HAP-1 (cell line): ENCODE results near the gene SHC3.

Experiments
- DNase-seq, 2 experiments: peaks; one replicate each; pipeline ENCODE4 v3.0.0-alpha.2; 2016 to 2020; ENCODE audit warnings: low spot score in 2 of 2
- H3K27me3 ChIP-seq: fragments of 250-450 bp; sonication (Bioruptor Pico); 2 replicates; pipeline ENCODE4 v1.5.1; 2020; ENCODE audit warnings: low read depth, mild to moderate bottlenecking, moderate library complexity
- H3K36me3 ChIP-seq: fragments of 250-450 bp; sonication (Bioruptor Pico); replicated peaks from 2 replicates; pipeline ENCODE4 v1.5.1; 2020; ENCODE audit warnings: mild to moderate bottlenecking
- H3K4me1 ChIP-seq: fragments of 250-450 bp; sonication (Bioruptor Pico); 2 replicates; pipeline ENCODE4 v1.5.1; 2020; ENCODE audit warnings: mild to moderate bottlenecking
- H3K4me3 ChIP-seq: fragments of 250-450 bp; sonication (Bioruptor Pico); 2 replicates; pipeline ENCODE4 v1.5.1; 2020; ENCODE audit warnings: mild to moderate bottlenecking, moderate library complexity
- H3K9me3 ChIP-seq: fragments of 250-450 bp; sonication (Bioruptor Pico); 2 replicates; pipeline ENCODE4 v1.5.1; 2020; ENCODE audit warnings: mild to moderate bottlenecking, moderate library complexity
- in situ Hi-C: fragments of 300-500 bp; cut with MboI; formaldehyde crosslinking; loops from 3 replicates; pipeline ENCODE4 v1.14.3; 2020; ENCODE audit warnings: low sequenced_read_pairs, inconsistent platforms, mixed read lengths

The SHC3 gene

GRCh38 chr9:89178830-89179539, 367 bp upstream of the SHC3 start:
- no peak overlapping the region for H3K4me3 ChIP-seq
- in situ Hi-C loops, result no loop called here
- no peak for DNase-seq
- H3K4me1 ChIP-seq, result peaks cover 13% of the 10 kb centered on the region
- H3K27me3 ChIP-seq, result peaks cover 6% of the 10 kb centered on the region
- H3K9me3 ChIP-seq, result no peaks in the 10 kb centered on the region
- no peaks in the 10 kb centered on the region for H3K36me3 ChIP-seq

GRCh38 chr9:89177012-89177943, 1.3 kb downstream of the SHC3 start:
- no peak for DNase-seq
- H3K9me3 ChIP-seq, result no peaks in the 10 kb centered on the region
- in situ Hi-C loops, result no loop called here
- no peak overlapping the region for H3K4me3 ChIP-seq
- H3K36me3 ChIP-seq, result no peaks in the 10 kb centered on the region
- peaks cover 6% of the 10 kb centered on the region for H3K27me3 ChIP-seq
- peaks cover 13% of the 10 kb centered on the region for H3K4me1 ChIP-seq

- H3K27me3 ChIP-seq, result peaks cover 6% of the 10 kb centered on the region
- no peaks in the 10 kb centered on the region for H3K36me3 ChIP-seq
- no peaks in the 10 kb centered on the region for H3K9me3 ChIP-seq
- H3K4me1 ChIP-seq, result peaks cover 13% of the 10 kb centered on the region
- in situ Hi-C loops, result no loop called here
- H3K4me3 ChIP-seq, result no peak overlapping the region
- DNase-seq, result no peak
These were observed 2.8 kb downstream of the SHC3 start for GRCh38 chr9:89175828-89176261.

GRCh38 chr9:89174291-89174690, 4.3 kb downstream of the SHC3 start:
- Histone ChIP-seq H3K36me3 (no peaks in the 10 kb centered on the region), H3K9me3 (no peaks in the 10 kb centered on the region), H3K4me1 (peaks cover under 1% of the 10 kb centered on the region), H3K4me3 (no peak overlapping the region), H3K27me3 (peaks cover 6% of the 10 kb centered on the region)
- no peak for DNase-seq
- in situ Hi-C loops, result no loop called here

- no peaks in the 10 kb centered on the region for H3K4me1 ChIP-seq
- H3K36me3 ChIP-seq, result no peaks in the 10 kb centered on the region
- in situ Hi-C loops, result no loop called here
- peaks cover 6% of the 10 kb centered on the region for H3K27me3 ChIP-seq
- no peak for DNase-seq
- H3K9me3 ChIP-seq, result no peaks in the 10 kb centered on the region
- no peak overlapping the region for H3K4me3 ChIP-seq
These were observed 5.5 kb downstream of the SHC3 start for GRCh38 chr9:89173072-89173471.

GRCh38 chr9:89172398-89172797, 6.2 kb downstream of the SHC3 start:
- in situ Hi-C loops, result no loop called here
- no peak for DNase-seq

GRCh38 chr9:89171693-89172092, 6.9 kb downstream of the SHC3 start:
- in situ Hi-C loops, result no loop called here
- Histone ChIP-seq H3K36me3 (no peaks in the 10 kb centered on the region), H3K4me1 (no peaks in the 10 kb centered on the region), H3K4me3 (no peak overlapping the region), H3K27me3 (peaks cover 6% of the 10 kb centered on the region), H3K9me3 (no peaks in the 10 kb centered on the region)
- no peak for DNase-seq

More at GRCh38 chr9:89172398-89172797, 6.2 kb downstream of the SHC3 start:
- Histone ChIP-seq H3K9me3 (no peaks in the 10 kb centered on the region), H3K27me3 (peaks cover 6% of the 10 kb centered on the region), H3K4me3 (no peak overlapping the region), H3K4me1 (no peaks in the 10 kb centered on the region), H3K36me3 (no peaks in the 10 kb centered on the region)

- H3K4me3 ChIP-seq, result no peak overlapping the region
- no peaks in the 10 kb centered on the region for H3K4me1 ChIP-seq
- in situ Hi-C loops, result no loop called here
- no peaks in the 10 kb centered on the region for H3K9me3 ChIP-seq
- no peaks in the 10 kb centered on the region for H3K36me3 ChIP-seq
- DNase-seq, result no peak
- H3K27me3 ChIP-seq, result peaks cover 6% of the 10 kb centered on the region
These were observed 7.4 kb downstream of the SHC3 start for GRCh38 chr9:89171231-89171630.

- DNase-seq, result no peak
- no peaks in the 10 kb centered on the region for H3K36me3 ChIP-seq
- in situ Hi-C loops, result no loop called here
These were observed 9.5 kb downstream of the SHC3 start for GRCh38 chr9:89168901-89169813.

GRCh38 chr9:89167788-89168187, 10.8 kb downstream of the SHC3 start:
- in situ Hi-C loops, result no loop called here
- Histone ChIP-seq H3K36me3 (no peaks in the 10 kb centered on the region), H3K4me3 (no peak overlapping the region), H3K27me3 (0 out of 2 replicates have a peak, but pooled peaks cover 3% of the 10 kb centered on the region), H3K9me3 (no peaks in the 10 kb centered on the region), H3K4me1 (no peaks in the 10 kb centered on the region)
- DNase-seq, result no peak

More at GRCh38 chr9:89168901-89169813, 9.5 kb downstream of the SHC3 start:
- no peak overlapping the region for H3K4me3 ChIP-seq
- peaks cover 3% of the 10 kb centered on the region; the same call in 1 of the 2 replicates for H3K27me3 ChIP-seq
- no peaks in the 10 kb centered on the region for H3K4me1 ChIP-seq
- H3K9me3 ChIP-seq, result no peaks in the 10 kb centered on the region

- H3K27me3 ChIP-seq, result 0 out of 2 replicates have a peak, but pooled peaks cover 3% of the 10 kb centered on the region
- in situ Hi-C loops, result no loop called here
- H3K4me3 ChIP-seq, result no peak overlapping the region
These were observed 11.8 kb downstream of the SHC3 start for GRCh38 chr9:89166852-89167251.

GRCh38 chr9:89165880-89166279, 12.7 kb downstream of the SHC3 start:
- no peaks in the 10 kb centered on the region for H3K4me1 ChIP-seq
- DNase-seq, result no peak
- no peak overlapping the region for H3K4me3 ChIP-seq
- H3K36me3 ChIP-seq, result no peaks in the 10 kb centered on the region
- H3K9me3 ChIP-seq, result no peaks in the 10 kb centered on the region
- 0 out of 2 replicates have a peak, but pooled peaks cover 3% of the 10 kb centered on the region for H3K27me3 ChIP-seq
- in situ Hi-C loops, result no loop called here

More at GRCh38 chr9:89166852-89167251, 11.8 kb downstream of the SHC3 start:
- no peaks in the 10 kb centered on the region for H3K9me3 ChIP-seq
- H3K4me1 ChIP-seq, result no peaks in the 10 kb centered on the region
- no peak for DNase-seq
- no peaks in the 10 kb centered on the region for H3K36me3 ChIP-seq

- in situ Hi-C loops, result no loop called here
- Histone ChIP-seq H3K27me3 (0 out of 2 replicates have a peak, but pooled peaks cover 3% of the 10 kb centered on the region), H3K4me1 (no peaks in the 10 kb centered on the region), H3K9me3 (no peaks in the 10 kb centered on the region), H3K4me3 (no peak overlapping the region), H3K36me3 (no peaks in the 10 kb centered on the region)
- no peak for DNase-seq
These were observed 13.3 kb downstream of the SHC3 start for GRCh38 chr9:89165341-89165740.
